Retinal pigment epithelial cell (primary cell): ENCODE data around the gene WDR37.
A peak's percentile ranks its signal among the peaks of the same experiment; 100 is the strongest.

Source experiments
- DNase-seq: peaks from one replicate; pipeline ENCODE4 v3.0.0-alpha.2; 2010; ENCODE audit warnings: low read depth
- H3K4me3 ChIP-seq: 2 replicates; pipeline ENCODE4 v1.5.1; 2011; ENCODE audit warnings: mild to moderate bottlenecking, low read length, control low read depth, moderate library complexity
- CTCF ChIP-seq: conservative IDR thresholded peaks from 2 replicates; pipeline ENCODE4 v1.5.1; 2011; ENCODE audit warnings: low read depth, low read length, control low read depth, inconsistent platforms

The WDR37 gene

GRCh38 chr10:1040133-1040532, 16.1 kb upstream of the WDR37 start:
- no peak for TF ChIP-seq CTCF
- no peak overlapping the region for H3K4me3 ChIP-seq

GRCh38 chr10:1041514-1041913, 14.7 kb upstream of the WDR37 start:
- DNase-seq = no peak
- TF ChIP-seq CTCF = no peak
- H3K4me3 ChIP-seq = no peak overlapping the region

More at GRCh38 chr10:1040133-1040532, 16.1 kb upstream of the WDR37 start:
- DNase-seq = no peak

GRCh38 chr10:1043532-1043995, 12.6 kb upstream of the WDR37 start:
- DNase-seq = no peak
- H3K4me3 ChIP-seq = no peak overlapping the region

GRCh38 chr10:1044146-1044545, 12.0 kb upstream of the WDR37 start:
- no peak for DNase-seq
- H3K4me3 ChIP-seq = peak overlapping the region; percentile 50
- TF ChIP-seq CTCF = no peak

More at GRCh38 chr10:1043532-1043995, 12.6 kb upstream of the WDR37 start:
- TF ChIP-seq CTCF = no peak

GRCh38 chr10:1044964-1045363, 11.2 kb upstream of the WDR37 start:
- H3K4me3 ChIP-seq = peak overlapping the region; percentile 50
- no peak for DNase-seq
- TF ChIP-seq CTCF = no peak

- TF ChIP-seq CTCF = no peak
- peak overlapping the region; percentile 50 for H3K4me3 ChIP-seq
- DNase-seq = no peak
These were observed 10.8 kb upstream of the WDR37 start for GRCh38 chr10:1045415-1045814.

GRCh38 chr10:1047937-1048336, 8.2 kb upstream of the WDR37 start:
- TF ChIP-seq CTCF = no peak
- no peak for DNase-seq
- peak overlapping the region; percentile 61 for H3K4me3 ChIP-seq
